Liver (tissue), 9 donors: Measurements from ENCODE around the gene GPR176. TPM values are rescaled to one million over a fixed set of nuclear protein-coding genes. Genes with fewer than 3 reads are reported as not detected.

ENCODE experiments used
- DNase-seq: peaks from one replicate; pipeline ENCODE4 v3.0.0-alpha.2; 2017; ENCODE audit warnings: low spot score
- H3K27ac ChIP-seq, 2 donors: one replicate each; pipeline ENCODE4 v1.7.0; 2013; ENCODE audit warnings: inconsistent platforms in 2 of 2, low read length in 2 of 2, control low read depth in 1 of 2, low read depth in 1 of 2, mild to moderate bottlenecking in 1 of 2
- H3K27me3 ChIP-seq, 4 donors: one replicate each; pipeline versions ENCODE4 v1.6.1 to v1.7.0; 2013; ENCODE audit warnings: low read length in 3 of 4, inconsistent platforms in 1 of 4, mild to moderate bottlenecking in 1 of 4, moderate library complexity in 1 of 4; ENCODE audit not compliant: control insufficient read depth in 4 of 4, insufficient read depth in 4 of 4
- H3K36me3 ChIP-seq, 4 donors: one replicate each; pipeline versions ENCODE4 v1.6.1 to v1.7.0; 2013; ENCODE audit warnings: low read length in 3 of 4, mild to moderate bottlenecking in 3 of 4, low read depth in 1 of 4, moderate library complexity in 1 of 4; ENCODE audit not compliant: control insufficient read depth in 4 of 4, insufficient read depth in 3 of 4
- H3K4me1 ChIP-seq, 4 donors: one replicate each; pipeline versions ENCODE4 v1.6.1 to v1.7.0; 2013; ENCODE audit warnings: low read length in 3 of 4, mild to moderate bottlenecking in 3 of 4, moderate library complexity in 1 of 4; ENCODE audit not compliant: control insufficient read depth in 4 of 4, insufficient read depth in 4 of 4
- H3K4me3 ChIP-seq, 3 donors: one replicate each; pipeline versions ENCODE4 v1.6.1 to v1.7.0; 2013; ENCODE audit warnings: low read length in 3 of 3, control low read depth in 1 of 3, low read depth in 1 of 3, mild to moderate bottlenecking in 1 of 3
- H3K9ac ChIP-seq, 2 donors: one replicate each; pipeline ENCODE4 v1.7.0; 2013; ENCODE audit warnings: low read length in 2 of 2, mild to moderate bottlenecking in 2 of 2, moderate library complexity in 2 of 2, control low read depth in 1 of 2, low read depth in 1 of 2
- H3K9me3 ChIP-seq, 4 donors: one replicate each; pipeline versions ENCODE4 v1.6.1 to v1.7.0; 2013; ENCODE audit warnings: low read length in 3 of 4; ENCODE audit not compliant: control insufficient read depth in 4 of 4
- EGR1 ChIP-seq, 2 donors: IDR thresholded peaks; 2 replicates each; pipeline ENCODE4 v1.6.1; 2016 to 2018; ENCODE audit warnings: antibody characterized with exemption in 2 of 2, low read depth in 2 of 2
- FOXA1 ChIP-seq: IDR thresholded peaks from 2 replicates; pipeline ENCODE4 v1.6.1; 2016; ENCODE audit warnings: antibody characterized with exemption
- FOXA2 ChIP-seq: IDR thresholded peaks from 2 replicates; pipeline ENCODE4 v1.6.1; 2016; ENCODE audit warnings: antibody characterized with exemption
- GABPA ChIP-seq, 2 donors: IDR thresholded peaks in 1 of 2; conservative IDR thresholded peaks in 1 of 2; 2 replicates each; pipeline ENCODE4 v1.6.1; 2016; ENCODE audit warnings: antibody characterized with exemption in 2 of 2, mild to moderate bottlenecking in 1 of 2, moderate library complexity in 1 of 2
- HNF4A ChIP-seq, 2 donors: conservative IDR thresholded peaks; 2 replicates each; pipeline ENCODE4 v1.6.1; 2016; ENCODE audit warnings: antibody characterized with exemption in 2 of 2, mild to moderate bottlenecking in 2 of 2
- HNF4G ChIP-seq: IDR thresholded peaks from 2 replicates; pipeline ENCODE4 v1.6.1; 2016; ENCODE audit warnings: antibody characterized with exemption
- JUND ChIP-seq, 2 donors: IDR thresholded peaks; 2 replicates each; pipeline ENCODE4 v1.6.1; 2016; ENCODE audit warnings: antibody characterized with exemption in 2 of 2
- NR2F2 ChIP-seq: IDR thresholded peaks from 2 replicates; pipeline ENCODE4 v1.6.1; 2016; ENCODE audit warnings: antibody characterized with exemption
- RAD21 ChIP-seq, 2 donors: IDR thresholded peaks; 2 replicates each; pipeline ENCODE4 v1.6.1; 2016; ENCODE audit warnings: antibody characterized with exemption in 2 of 2, mild to moderate bottlenecking in 2 of 2
- RXRA ChIP-seq, 2 donors: IDR thresholded peaks; 2 replicates each; pipeline ENCODE4 v1.6.1; 2017 to 2018; ENCODE audit warnings: antibody characterized with exemption in 2 of 2, mild to moderate bottlenecking in 1 of 2
- SP1 ChIP-seq: IDR thresholded peaks from 2 replicates; pipeline ENCODE4 v1.6.1; 2018; ENCODE audit warnings: antibody characterized with exemption, mild to moderate bottlenecking
- TAF1 ChIP-seq: conservative IDR thresholded peaks from 2 replicates; pipeline ENCODE4 v1.6.1; 2016; ENCODE audit warnings: antibody characterized with exemption, mild to moderate bottlenecking
- YY1 ChIP-seq: IDR thresholded peaks from 2 replicates; pipeline ENCODE4 v1.6.1; 2016; ENCODE audit warnings: antibody characterized with exemption, mild to moderate bottlenecking
- WGBS: extraction: QIAGEN DNeasy Blood & Tissue Kit; methylation state at CpG from one replicate; pipeline ENCODE4 v1.1.7; 2013; 5-methylcytosine and 5-hydroxymethylcytosine counted together
- polyA plus RNA-seq, 2 donors: library from polyadenylated mRNA; stranded (reverse) in 1 of 2; unstranded in 1 of 2; fragments of 200-250 nt in 1 of 2; fragments of >200 nt in 1 of 2; fragmentation: Nextera tagmentation in 1 of 2; extraction: Ambion mirVana in 1 of 2; gene quantifications; one replicate each; pipeline versions ENCODE4 v1.2.1 to v1.2.3, GENCODE V29; 2013 to 2015
- total RNA-seq, 2 donors: library from RNA; depleted of rRNA; stranded (reverse); fragments of >200 nt; gene quantifications; one replicate each; pipeline ENCODE4 v1.2.3, GENCODE V29; 2014
- TF ChIP-seq, protein P1 (sequence below): IDR thresholded peaks from 2 replicates; pipeline ENCODE4 v1.6.1; 2016; ENCODE audit warnings: antibody characterized with exemption
- TF ChIP-seq, protein P2 (sequence below): IDR thresholded peaks from 2 replicates; pipeline ENCODE4 v1.6.1; 2016; ENCODE audit warnings: antibody characterized with exemption, mild to moderate bottlenecking
- TF ChIP-seq, protein P3 (sequence below): IDR thresholded peaks from 2 replicates; pipeline ENCODE4 v1.6.1; 2016; ENCODE audit warnings: antibody characterized with exemption
- TF ChIP-seq, protein P4 (sequence below): fragments of 150-350 bp; IDR thresholded peaks from 2 replicates; pipeline ENCODE4 v1.5.1; 2017; ENCODE audit warnings: improper control_type of control experiment, low read depth, low read length; ENCODE audit not compliant: missing input control
- TF ChIP-seq, protein P5 (sequence below): IDR thresholded peaks from 2 replicates; pipeline ENCODE4 v1.6.1; 2016; ENCODE audit warnings: antibody characterized with exemption
- donor health status: healthy.
- donor health status: healthy.
- donor health status: healthy.
- donor health status: healthy.
- donor health status: healthy.

Gene GPR176
- total and polyA plus RNA-seq, 4 donors = 0.44 to 1.7 (median 1.4) TPM

DNA sequence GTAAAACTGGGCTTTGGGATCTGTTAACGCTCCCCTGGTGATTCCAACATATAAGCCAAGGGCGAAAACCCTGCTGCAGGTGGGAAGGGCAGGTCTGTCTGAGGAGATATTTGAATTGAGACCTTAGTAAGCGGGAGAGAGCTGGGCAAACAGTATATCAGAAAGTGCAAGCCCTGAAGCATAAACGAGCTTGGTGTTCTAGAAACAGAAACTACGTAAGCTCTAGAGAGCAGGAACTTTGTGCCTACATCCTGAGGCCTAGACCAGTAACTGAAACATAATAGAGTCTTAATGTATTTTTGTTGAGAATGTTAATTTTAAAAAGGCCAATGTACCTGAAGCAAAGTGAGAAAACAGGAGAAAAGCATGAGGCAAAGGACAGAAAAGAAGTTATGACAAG lies 74.5 kb downstream of the GPR176 start:
- Histone ChIP-seq H3K9me3 (no peaks in the 10 kb centered on the region), H3K4me3 (no peak overlapping the region), H3K36me3 (no peaks in the 10 kb centered on the region), H3K9ac (no peak overlapping the region), H3K27ac (no peak overlapping the region), H3K4me1 (no peaks in the 10 kb centered on the region), H3K27me3 (no peaks in the 10 kb centered on the region)
- 91% methylated on average over 5 of the region's 5 CpGs for WGBS
- DNase-seq = no peak
- no peak for TF ChIP-seq RAD21 (IDR thresholded peaks at IDR 0.05)
- TF ChIP-seq EGR1 (IDR thresholded peaks at IDR 0.05; ENCODE audit: low read depth in 2 of 2) = no peak
- TF ChIP-seq, protein P1, sequence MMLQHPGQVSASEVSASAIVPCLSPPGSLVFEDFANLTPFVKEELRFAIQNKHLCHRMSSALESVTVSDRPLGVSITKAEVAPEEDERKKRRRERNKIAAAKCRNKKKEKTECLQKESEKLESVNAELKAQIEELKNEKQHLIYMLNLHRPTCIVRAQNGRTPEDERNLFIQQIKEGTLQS = no peak
- TF ChIP-seq GABPA (IDR thresholded peaks at IDR 0.05 in 1 of 2, conservative IDR thresholded peaks at IDR 0.05 in 1 of 2) = no peak
- no peak for TF ChIP-seq TAF1
- TF ChIP-seq, protein P2, sequence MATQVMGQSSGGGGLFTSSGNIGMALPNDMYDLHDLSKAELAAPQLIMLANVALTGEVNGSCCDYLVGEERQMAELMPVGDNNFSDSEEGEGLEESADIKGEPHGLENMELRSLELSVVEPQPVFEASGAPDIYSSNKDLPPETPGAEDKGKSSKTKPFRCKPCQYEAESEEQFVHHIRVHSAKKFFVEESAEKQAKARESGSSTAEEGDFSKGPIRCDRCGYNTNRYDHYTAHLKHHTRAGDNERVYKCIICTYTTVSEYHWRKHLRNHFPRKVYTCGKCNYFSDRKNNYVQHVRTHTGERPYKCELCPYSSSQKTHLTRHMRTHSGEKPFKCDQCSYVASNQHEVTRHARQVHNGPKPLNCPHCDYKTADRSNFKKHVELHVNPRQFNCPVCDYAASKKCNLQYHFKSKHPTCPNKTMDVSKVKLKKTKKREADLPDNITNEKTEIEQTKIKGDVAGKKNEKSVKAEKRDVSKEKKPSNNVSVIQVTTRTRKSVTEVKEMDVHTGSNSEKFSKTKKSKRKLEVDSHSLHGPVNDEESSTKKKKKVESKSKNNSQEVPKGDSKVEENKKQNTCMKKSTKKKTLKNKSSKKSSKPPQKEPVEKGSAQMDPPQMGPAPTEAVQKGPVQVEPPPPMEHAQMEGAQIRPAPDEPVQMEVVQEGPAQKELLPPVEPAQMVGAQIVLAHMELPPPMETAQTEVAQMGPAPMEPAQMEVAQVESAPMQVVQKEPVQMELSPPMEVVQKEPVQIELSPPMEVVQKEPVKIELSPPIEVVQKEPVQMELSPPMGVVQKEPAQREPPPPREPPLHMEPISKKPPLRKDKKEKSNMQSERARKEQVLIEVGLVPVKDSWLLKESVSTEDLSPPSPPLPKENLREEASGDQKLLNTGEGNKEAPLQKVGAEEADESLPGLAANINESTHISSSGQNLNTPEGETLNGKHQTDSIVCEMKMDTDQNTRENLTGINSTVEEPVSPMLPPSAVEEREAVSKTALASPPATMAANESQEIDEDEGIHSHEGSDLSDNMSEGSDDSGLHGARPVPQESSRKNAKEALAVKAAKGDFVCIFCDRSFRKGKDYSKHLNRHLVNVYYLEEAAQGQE = no peak
- no peak for TF ChIP-seq HNF4G
- TF ChIP-seq NR2F2 = no peak
- TF ChIP-seq, protein P3, sequence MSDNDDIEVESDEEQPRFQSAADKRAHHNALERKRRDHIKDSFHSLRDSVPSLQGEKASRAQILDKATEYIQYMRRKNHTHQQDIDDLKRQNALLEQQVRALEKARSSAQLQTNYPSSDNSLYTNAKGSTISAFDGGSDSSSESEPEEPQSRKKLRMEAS = no peak

DNA sequence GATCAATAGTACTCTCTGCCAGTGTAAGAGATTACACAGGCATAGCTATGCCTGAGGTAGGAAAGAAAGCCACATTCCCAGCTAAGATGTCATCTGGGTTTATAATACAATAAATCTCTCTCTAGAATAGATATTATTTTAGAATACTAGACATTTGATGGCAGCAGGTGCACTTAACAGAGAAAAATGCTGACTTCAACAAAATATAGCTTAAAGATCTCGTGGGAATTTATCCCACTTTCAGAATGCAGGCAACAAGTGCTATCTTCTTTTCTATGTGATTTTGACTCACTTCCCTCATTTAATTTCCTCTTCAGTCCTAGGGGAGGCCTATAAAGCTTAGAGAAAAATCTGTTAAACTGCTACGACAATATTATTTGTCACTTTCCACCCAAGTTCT lies 76.5 kb downstream of the GPR176 start:
- H3K27me3 ChIP-seq = no peaks in the 10 kb centered on the region
- no peaks in the 10 kb centered on the region for H3K36me3 ChIP-seq
- TF ChIP-seq HNF4G = no peak
- TF ChIP-seq, protein P2 = no peak
- no peak for TF ChIP-seq SP1
- TF ChIP-seq YY1 = no peak
- TF ChIP-seq, protein P1 = no peak
- TF ChIP-seq FOXA1 = no peak
- no peak for TF ChIP-seq FOXA2
- no peak for TF ChIP-seq EGR1 (IDR thresholded peaks at IDR 0.05; ENCODE audit: low read depth in 2 of 2)
- TF ChIP-seq RXRA (IDR thresholded peaks at IDR 0.05) = no peak
- TF ChIP-seq, protein P3 = no peak
- TF ChIP-seq RAD21 (IDR thresholded peaks at IDR 0.05) = no peak
- TF ChIP-seq HNF4A (conservative IDR thresholded peaks at IDR 0.05) = no peak
- no peak for TF ChIP-seq JUND (IDR thresholded peaks at IDR 0.05)
- TF ChIP-seq, protein P4, sequence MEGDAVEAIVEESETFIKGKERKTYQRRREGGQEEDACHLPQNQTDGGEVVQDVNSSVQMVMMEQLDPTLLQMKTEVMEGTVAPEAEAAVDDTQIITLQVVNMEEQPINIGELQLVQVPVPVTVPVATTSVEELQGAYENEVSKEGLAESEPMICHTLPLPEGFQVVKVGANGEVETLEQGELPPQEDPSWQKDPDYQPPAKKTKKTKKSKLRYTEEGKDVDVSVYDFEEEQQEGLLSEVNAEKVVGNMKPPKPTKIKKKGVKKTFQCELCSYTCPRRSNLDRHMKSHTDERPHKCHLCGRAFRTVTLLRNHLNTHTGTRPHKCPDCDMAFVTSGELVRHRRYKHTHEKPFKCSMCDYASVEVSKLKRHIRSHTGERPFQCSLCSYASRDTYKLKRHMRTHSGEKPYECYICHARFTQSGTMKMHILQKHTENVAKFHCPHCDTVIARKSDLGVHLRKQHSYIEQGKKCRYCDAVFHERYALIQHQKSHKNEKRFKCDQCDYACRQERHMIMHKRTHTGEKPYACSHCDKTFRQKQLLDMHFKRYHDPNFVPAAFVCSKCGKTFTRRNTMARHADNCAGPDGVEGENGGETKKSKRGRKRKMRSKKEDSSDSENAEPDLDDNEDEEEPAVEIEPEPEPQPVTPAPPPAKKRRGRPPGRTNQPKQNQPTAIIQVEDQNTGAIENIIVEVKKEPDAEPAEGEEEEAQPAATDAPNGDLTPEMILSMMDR = no peak
- TF ChIP-seq TAF1 = no peak
- TF ChIP-seq, protein P5, sequence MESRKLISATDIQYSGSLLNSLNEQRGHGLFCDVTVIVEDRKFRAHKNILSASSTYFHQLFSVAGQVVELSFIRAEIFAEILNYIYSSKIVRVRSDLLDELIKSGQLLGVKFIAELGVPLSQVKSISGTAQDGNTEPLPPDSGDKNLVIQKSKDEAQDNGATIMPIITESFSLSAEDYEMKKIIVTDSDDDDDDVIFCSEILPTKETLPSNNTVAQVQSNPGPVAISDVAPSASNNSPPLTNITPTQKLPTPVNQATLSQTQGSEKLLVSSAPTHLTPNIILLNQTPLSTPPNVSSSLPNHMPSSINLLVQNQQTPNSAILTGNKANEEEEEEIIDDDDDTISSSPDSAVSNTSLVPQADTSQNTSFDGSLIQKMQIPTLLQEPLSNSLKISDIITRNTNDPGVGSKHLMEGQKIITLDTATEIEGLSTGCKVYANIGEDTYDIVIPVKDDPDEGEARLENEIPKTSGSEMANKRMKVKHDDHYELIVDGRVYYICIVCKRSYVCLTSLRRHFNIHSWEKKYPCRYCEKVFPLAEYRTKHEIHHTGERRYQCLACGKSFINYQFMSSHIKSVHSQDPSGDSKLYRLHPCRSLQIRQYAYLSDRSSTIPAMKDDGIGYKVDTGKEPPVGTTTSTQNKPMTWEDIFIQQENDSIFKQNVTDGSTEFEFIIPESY = no peak
- no peak for TF ChIP-seq NR2F2
- DNase-seq = no peak
- 93% methylated on average over 2 of the region's 2 CpGs for WGBS
- no peak overlapping the region for H3K9ac ChIP-seq
- H3K9me3 ChIP-seq = no peaks in the 10 kb centered on the region
- H3K4me3 ChIP-seq = no peak overlapping the region
- H3K27ac ChIP-seq = no peak overlapping the region
- H3K4me1 ChIP-seq = no peaks in the 10 kb centered on the region
